ACHN (cell line): Measurements from ENCODE around the gene MGLL.

Source experiments
- DNase-seq: peaks from one replicate; pipeline ENCODE4 v3.0.0-alpha.2; 2015
- in situ Hi-C: cut with HindIII; loops from 2 replicates; pipeline ENCODE4 v1.10.0; 2017; ENCODE audit warnings: low sequenced_read_pairs, low pct_ligation_motif_present, low pct_unique_long_range_greater_than_20kb

MGLL gene

DNA sequence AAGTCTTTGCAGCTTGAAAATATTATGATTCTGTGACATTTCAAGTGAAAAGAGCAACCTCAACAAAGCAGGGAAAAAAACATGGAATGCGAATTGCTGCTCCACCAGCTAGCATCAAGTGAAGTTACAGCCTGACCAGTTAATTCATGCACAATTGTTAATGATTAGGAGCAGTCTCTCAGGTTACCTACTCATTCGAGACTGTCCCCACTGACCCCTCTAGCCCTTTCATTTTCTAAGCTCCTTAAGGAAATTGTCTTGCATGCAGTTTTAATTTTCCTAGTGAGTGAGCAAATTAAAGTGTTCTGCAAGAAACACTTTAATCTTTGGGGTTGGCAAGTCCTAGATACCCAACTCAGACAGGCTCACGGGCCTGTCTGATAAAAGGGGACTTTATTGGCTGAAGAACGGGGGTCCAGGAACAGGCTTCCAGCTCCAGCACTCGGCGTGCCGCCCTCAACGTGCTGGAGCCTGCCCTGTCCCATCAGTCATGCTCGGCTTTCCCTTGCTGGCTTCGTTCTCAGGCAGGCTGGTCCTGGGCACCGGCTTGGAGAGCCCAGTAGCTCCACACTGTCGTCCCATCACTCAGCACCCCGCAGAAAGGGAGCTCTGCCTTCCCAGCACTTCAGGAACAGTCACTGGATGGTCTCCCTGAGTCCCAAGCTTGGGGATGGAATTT is 175.0 kb downstream of the MGLL start:
- no peak for DNase-seq
- in situ Hi-C loops, result no loop called here

DNA sequence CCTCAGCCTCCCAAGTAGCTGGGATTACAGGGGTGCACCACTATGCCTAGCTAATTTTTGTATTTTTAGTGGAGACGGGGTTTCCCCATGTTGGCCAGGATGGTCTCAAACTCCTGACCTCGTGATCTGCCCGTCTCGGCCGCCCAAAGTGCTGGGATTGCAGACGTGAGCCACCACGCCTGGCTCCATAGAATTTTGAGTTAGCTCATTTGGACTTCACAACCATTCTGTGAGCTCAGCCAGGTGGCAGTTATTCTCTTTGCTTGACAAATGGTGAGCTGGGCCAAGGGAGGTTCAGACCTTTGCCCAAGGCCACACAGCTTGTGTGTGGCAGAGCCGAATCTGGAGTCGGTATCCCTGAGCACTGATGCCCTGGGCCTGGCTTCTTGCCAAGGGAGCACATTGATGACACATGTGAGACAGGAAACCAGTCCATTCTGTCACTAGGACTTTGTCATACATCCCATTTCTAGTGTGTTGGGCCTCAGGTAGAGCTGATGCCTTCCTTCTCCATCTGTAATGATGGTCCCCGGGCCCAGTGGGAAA is 175.7 kb downstream of the MGLL start:
- DNase-seq, result no peak
- in situ Hi-C loops, result no loop called here

DNA sequence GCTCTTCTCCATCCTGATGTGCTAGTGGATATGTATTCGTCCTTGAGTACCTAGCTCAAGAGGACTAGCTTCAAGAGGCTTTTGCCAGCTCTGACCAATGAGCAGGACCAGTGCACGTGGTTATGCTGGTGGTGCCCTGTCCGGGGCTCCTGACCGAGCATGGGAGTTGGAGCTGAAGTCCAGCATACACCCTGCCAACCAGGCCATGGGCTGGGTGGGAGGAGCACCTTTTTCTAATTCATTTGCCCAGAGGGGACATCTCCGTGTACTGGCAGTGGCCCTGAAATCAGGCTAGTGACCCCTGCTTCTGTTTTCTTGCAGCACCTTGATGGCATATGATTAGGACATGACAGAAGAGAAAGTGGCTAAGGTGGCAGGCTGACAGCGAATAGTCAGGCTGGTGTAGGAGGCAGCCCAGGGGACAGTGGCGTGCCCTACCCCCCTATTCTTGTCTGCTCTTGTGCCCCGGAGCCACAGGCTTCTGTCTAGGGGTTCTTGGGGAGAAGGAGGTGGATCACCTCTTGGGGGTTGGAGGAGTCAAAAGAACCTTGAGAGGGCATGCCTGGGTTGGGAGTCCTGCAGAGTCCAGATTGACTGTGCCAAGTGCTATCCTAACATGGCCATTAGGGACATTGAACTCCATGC is 176.8 kb downstream of the MGLL start:
- in situ Hi-C loops, result no loop called here
- no peak for DNase-seq

DNA sequence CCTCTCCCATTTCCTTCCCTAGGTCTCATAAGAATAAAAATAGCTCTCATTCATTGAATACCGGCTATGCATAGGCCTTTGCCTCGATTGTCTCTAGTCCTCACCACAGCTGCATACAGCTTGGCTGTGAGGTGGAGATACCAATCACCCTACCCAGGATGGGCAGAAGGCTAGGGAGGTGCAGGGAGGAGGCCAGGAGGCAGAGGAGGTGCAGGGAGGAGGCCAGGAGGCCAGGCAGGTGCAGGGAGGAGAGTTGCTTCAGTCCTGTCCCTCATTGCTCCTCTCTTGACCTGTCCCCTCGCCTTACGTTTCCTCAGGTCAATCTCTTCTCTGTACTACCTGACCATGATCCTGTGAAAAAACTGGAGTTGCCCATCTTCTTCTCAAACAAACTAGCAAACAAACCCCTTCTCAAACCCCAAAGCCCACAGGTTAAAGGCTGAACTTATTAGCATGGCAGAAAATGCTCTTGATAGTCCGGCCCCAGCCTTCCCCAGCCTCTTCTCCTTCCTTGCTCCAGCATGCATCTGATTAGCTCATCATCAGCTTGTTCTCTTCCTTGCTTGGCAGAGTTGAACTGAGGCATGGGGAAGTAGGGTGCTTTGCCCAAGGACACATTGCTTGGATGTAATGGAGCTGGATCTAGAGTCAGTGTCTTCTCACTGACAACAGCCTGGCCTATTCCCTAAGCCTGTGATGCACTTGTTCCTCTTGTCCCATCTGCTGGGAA is 177.5 kb downstream of the MGLL start:
- in situ Hi-C loops, result no loop called here
- no peak for DNase-seq

DNA sequence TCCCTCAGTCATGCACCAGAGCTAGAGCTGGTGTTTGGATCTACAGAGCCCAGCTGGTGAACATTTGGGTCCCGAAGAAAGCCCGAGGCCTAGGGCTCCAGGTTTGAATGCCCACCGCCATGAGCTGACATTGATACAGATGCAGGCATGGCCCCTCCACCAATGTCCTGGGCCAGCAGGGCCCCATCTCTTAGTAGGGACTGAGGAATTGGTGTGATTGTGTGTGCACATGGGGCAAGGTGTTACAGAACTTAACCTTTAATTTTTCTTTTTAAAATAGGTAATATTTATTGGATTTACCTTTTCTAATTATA is 182.3 kb downstream of the MGLL start:
- DNase-seq, result no peak
- in situ Hi-C loops, result no loop called here

DNA sequence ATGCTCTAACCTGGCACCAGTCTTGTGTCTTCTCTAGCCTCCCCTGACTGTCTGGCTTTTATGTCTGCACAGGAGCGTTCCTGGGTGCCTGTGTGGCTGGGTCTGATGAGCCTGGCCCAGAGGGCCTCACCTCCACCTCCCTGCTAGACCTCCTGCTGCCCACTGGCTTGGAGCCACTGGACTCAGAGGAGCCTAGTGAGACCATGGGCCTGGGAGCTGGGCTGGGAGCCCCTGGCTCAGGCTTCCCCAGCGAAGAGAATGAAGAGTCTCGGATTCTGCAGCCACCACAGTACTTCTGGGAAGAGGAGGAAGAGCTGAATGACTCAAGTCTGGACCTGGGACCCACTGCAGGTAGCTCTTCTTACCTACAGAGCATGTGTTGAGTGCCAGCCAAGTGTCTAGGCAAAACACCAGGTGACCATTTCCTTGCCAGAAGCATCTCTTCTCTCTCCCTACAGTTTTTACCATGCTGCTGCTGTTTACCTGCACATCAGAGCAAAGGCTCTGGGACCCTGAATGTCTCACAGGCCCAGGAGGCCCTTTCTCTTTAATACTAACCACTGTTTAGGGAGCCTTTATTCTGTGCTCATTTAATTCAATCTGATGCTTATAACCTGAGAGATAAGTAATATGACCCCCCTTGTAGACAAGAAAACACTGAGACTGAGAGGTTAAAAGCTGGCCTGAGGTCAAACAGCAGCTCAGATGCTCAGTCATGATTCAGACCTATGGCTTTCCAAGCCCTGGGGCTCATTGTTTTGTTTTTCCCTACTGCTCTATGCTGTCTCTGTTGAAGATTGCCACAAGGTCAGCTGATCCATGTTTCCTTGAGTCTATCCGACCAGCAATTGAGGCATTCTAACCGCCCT is 182.9 kb downstream of the MGLL start:
- in situ Hi-C loops, result no loop called here
- DNase-seq, result no peak
